ENCODE results near the gene MAP7D2.

MAP7D2 gene

GRCh38 chrX:19964017-19964710 lies 152.5 kb downstream of the MAP7D2 start:
- DNase-seq, result peak in 2 of 5 experiments; percentile 1 to 61

DNA sequence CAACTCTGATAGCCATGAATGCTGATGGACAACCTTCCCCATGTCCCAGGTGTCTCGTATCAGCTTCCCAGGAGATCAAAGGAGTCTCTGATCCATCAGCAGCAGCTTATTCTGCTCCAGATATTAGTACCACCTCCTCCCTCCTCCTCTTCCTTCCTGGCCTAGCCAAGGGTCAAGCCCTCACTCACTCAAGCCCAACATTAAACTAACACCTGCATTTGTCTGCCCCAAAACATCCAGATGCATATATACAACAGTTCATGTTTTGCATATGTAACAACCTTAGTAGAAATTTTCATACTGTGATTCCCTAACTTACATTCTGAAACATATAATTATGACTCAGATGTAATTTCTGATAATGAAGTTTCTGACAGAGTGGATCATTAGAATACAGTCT lies 155.8 kb downstream of the MAP7D2 start:
- DNase-seq, result no peak

DNA sequence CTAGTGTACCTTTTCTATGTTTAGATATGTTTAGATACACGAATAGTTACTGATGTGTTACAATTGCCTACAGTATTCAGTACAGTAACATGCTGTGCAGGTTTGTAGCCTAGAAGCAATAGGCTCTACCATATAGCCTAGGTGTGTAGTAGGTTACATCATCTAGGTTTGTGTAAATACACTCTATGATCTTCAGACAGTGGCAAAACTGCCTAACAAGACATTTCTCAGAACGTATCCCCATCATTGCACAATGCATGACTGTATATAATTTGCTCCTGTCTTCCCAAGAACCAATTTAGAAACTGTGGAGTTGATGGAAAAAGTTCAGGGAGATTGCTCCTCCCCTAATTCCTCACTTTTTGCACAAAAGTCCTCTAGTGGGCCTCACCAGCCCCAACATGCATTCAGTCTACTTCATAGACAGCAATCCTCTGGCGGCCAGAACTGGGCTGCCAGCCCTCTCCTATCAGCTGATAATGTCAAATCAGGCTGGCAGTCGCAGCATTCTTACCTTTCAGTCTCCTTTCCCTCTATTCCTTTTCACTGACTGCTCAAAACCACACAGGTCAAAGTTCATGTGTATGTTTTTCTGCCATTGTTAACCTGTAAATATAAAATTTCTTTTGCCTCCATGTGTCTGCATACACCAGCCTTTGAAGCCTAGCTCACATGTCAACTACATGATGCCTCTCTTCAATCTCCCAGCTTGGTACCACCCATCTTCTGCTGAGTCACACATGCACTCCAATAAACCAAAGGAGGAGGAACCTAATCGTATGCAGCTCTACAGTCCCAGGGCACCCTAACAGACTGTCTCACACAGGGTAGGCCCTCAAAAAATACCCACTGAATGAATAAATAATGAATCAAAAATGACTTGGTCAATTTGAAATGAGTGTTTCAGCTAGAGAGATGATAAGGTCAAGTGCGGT lies 157.9 kb downstream of the MAP7D2 start:
- DNase-seq, result no peak

- no peak for DNase-seq
These were observed 159.8 kb downstream of the MAP7D2 start for GRCh38 chrX:19956923-19957322.

All from T-helper 2 cell (primary cell).